ENCODE measurements around the gene OAS2.

Gene OAS2

GRCh38 chr12:113022563-113023297, 44.4 kb downstream of the OAS2 start:
- no peak for DNase-seq

GRCh38 chr12:113027726-113028125, 49.4 kb downstream of the OAS2 start:
- DNase-seq = no peak

- peak; percentile 63 for DNase-seq
Measured at GRCh38 chr12:113030875-113031525, 52.7 kb downstream of the OAS2 start.

GRCh38 chr12:113039911-113040445, 61.7 kb downstream of the OAS2 start:
- no peak for DNase-seq

GRCh38 chr12:113040722-113041171, 62.4 kb downstream of the OAS2 start:
- DNase-seq = peak; percentile 10

- no peak for DNase-seq
Measured at GRCh38 chr12:113041560-113041959, 63.2 kb downstream of the OAS2 start.

- no peak for DNase-seq
Measured at GRCh38 chr12:113043240-113043639, 64.9 kb downstream of the OAS2 start.

GRCh38 chr12:113044516-113044915, 66.2 kb downstream of the OAS2 start:
- DNase-seq = no peak

GRCh38 chr12:113048716-113049127, 70.4 kb downstream of the OAS2 start:
- peak; percentile 86 for DNase-seq

GRCh38 chr12:113049976-113050742, 71.8 kb downstream of the OAS2 start:
- DNase-seq = peak; percentile 53

- no peak for DNase-seq
Measured at GRCh38 chr12:113050795-113051194, 72.5 kb downstream of the OAS2 start.

GRCh38 chr12:113051759-113052158, 73.4 kb downstream of the OAS2 start:
- DNase-seq = no peak

- no peak for DNase-seq
Measured at GRCh38 chr12:113052326-113052725, 74.0 kb downstream of the OAS2 start.

- DNase-seq = no peak
Measured at GRCh38 chr12:113054948-113055486, 76.7 kb downstream of the OAS2 start.

GRCh38 chr12:113055594-113056380, 77.5 kb downstream of the OAS2 start:
- no peak for DNase-seq

GRCh38 chr12:113056381-113056630, 78.0 kb downstream of the OAS2 start:
- no peak for DNase-seq

- DNase-seq = no peak
Measured at GRCh38 chr12:113056631-113057488, 78.5 kb downstream of the OAS2 start, which contains the start of gene DTX1. Gene DTX1, plus strand, starts transcription at chr12:113056730. Its CDS starts 1,463 bp downstream, at chr12:113058193.

GRCh38 chr12:113057565-113058485, 79.5 kb downstream of the OAS2 start:
- DNase-seq = no peak

- no peak for DNase-seq
Measured at GRCh38 chr12:113058553-113058952, 80.2 kb downstream of the OAS2 start.

GRCh38 chr12:113059071-113059595, 80.8 kb downstream of the OAS2 start:
- no peak for DNase-seq

Data from hematopoietic multipotent progenitor cell treated with erythropoietin and hydrocortisone succinate and interleukin-3 and kit ligand, for 4 days (in vitro differentiated cells).